Measurements from ENCODE around the gene ATAD3B.

The ATAD3B gene

GRCh38 chr1:1537626-1538250 lies 66.2 kb downstream of the ATAD3B start:
- peak; percentile 39 for DNase-seq (ENCODE audit: low spot score)

GRCh38 chr1:1538334-1538733 lies 66.8 kb downstream of the ATAD3B start:
- peak; percentile 35 for DNase-seq (ENCODE audit: low spot score)
- no peak for TF ChIP-seq CTCF (IDR thresholded peaks at IDR 0.05; ENCODE audit: extremely low read depth, missing control alignments)

More at GRCh38 chr1:1537626-1538250, 66.2 kb downstream of the ATAD3B start:
- no peak for TF ChIP-seq CTCF (IDR thresholded peaks at IDR 0.05; ENCODE audit: extremely low read depth, missing control alignments)

GRCh38 chr1:1538989-1539309 lies 67.4 kb downstream of the ATAD3B start:
- DNase-seq (ENCODE audit: low spot score) = peak; percentile 22

GRCh38 chr1:1539310-1540089 lies 67.9 kb downstream of the ATAD3B start:
- no peak for TF ChIP-seq CTCF (IDR thresholded peaks at IDR 0.05; ENCODE audit: extremely low read depth, missing control alignments)
- DNase-seq (ENCODE audit: low spot score) = peak; percentile 57

More at GRCh38 chr1:1538989-1539309, 67.4 kb downstream of the ATAD3B start:
- TF ChIP-seq CTCF (IDR thresholded peaks at IDR 0.05; ENCODE audit: extremely low read depth, missing control alignments) = no peak

- DNase-seq (ENCODE audit: low spot score) = peak; percentile 85
Observed at GRCh38 chr1:1540090-1540817, 68.7 kb downstream of the ATAD3B start, which contains the start of gene TMEM240. TMEM240 (minus strand) TSS chr1:1540624; CDS start chr1:1540346, 278 bp downstream.

GRCh38 chr1:1540818-1541628 lies 69.5 kb downstream of the ATAD3B start:
- no peak for TF ChIP-seq CTCF (IDR thresholded peaks at IDR 0.05; ENCODE audit: extremely low read depth, missing control alignments)
- DNase-seq (ENCODE audit: low spot score) = peak; percentile 37

More at GRCh38 chr1:1540090-1540817, 68.7 kb downstream of the ATAD3B start, which contains the start of gene TMEM240:
- no peak for TF ChIP-seq CTCF (IDR thresholded peaks at IDR 0.05; ENCODE audit: extremely low read depth, missing control alignments)

All from GM20000 (cell line).